ENCODE data around the gene ZNFX1.

The ZNFX1 gene

DNA sequence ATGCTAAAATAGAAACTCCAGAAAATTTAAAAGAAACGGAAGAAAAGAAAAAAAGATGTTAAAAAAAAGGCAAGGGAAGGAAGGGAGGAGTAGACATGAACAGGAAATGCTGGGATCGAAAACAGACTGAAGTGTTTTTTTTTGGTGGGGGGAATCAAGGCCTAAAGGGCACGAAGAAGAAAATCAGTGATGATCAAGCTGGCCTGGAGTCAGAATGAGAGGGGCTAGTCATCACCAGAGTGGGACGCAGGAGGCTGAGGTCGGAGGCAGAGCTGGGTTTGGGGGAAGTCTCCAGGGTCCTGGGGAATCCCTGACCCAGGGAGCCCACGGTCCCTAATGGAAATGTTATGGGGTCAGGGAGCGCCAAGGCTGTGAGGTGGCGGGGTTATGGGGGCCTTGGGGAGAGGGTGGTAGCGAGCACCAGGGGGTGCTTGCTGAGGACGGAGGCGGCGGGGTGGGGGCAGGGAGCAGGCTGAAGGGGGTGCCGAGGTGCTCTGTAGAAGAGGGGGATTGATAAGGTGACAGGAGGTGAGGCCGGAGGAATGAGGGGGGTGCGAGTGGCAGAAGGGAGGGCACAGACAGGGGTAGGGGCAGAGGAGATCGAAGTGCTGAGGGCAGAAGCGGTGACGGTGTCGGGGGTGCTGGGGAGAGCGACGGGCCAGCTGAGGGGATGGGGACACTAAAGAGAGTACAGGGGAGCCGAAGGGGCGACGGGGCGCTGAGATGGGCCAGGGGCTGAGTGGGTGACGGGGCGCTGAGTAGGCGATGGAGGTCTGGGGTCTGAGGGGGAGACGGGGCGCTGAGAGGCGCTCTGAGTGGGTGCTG is 684 bp downstream of the ZNFX1 start:
- Histone ChIP-seq H3K4me3 (ENCODE audit: low read length) (peak overlapping the region; percentile 82), H3K79me2 (ENCODE audit: low read length) (peaks cover 93% of the 10 kb centered on the region), H4K20me1 (ENCODE audit: insufficient read depth, low read length) (peaks cover 31% of the 10 kb centered on the region), H3K27me3 (ENCODE audit: low read depth, low read length) (no peaks in the 10 kb centered on the region), H3K27ac (ENCODE audit: low read length) (peak overlapping the region; percentile 85), H2AFZ (ENCODE audit: low read depth, low read length) (no peak overlapping the region), H3K9ac (ENCODE audit: low read length) (peak overlapping the region; percentile 97), H3K4me2 (ENCODE audit: low read length) (peak overlapping the region; percentile 84), H3K36me3 (replicated peaks; ENCODE audit: low read depth, low read length) (peaks cover 60% of the 10 kb centered on the region), H3K9me3 (ENCODE audit: insufficient read depth, low read length) (peaks cover 31% of the 10 kb centered on the region), H3K4me1 (ENCODE audit: low read length) (peaks cover 45% of the 10 kb centered on the region)
- no peak for TF ChIP-seq EZH2phosphoT487 (IDR thresholded peaks at IDR 0.05; ENCODE audit: low read depth)
- TF ChIP-seq, protein P1, sequence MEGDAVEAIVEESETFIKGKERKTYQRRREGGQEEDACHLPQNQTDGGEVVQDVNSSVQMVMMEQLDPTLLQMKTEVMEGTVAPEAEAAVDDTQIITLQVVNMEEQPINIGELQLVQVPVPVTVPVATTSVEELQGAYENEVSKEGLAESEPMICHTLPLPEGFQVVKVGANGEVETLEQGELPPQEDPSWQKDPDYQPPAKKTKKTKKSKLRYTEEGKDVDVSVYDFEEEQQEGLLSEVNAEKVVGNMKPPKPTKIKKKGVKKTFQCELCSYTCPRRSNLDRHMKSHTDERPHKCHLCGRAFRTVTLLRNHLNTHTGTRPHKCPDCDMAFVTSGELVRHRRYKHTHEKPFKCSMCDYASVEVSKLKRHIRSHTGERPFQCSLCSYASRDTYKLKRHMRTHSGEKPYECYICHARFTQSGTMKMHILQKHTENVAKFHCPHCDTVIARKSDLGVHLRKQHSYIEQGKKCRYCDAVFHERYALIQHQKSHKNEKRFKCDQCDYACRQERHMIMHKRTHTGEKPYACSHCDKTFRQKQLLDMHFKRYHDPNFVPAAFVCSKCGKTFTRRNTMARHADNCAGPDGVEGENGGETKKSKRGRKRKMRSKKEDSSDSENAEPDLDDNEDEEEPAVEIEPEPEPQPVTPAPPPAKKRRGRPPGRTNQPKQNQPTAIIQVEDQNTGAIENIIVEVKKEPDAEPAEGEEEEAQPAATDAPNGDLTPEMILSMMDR (IDR thresholded peaks at IDR 0.05; ENCODE audit: low read depth, low read length): no peak

DNA sequence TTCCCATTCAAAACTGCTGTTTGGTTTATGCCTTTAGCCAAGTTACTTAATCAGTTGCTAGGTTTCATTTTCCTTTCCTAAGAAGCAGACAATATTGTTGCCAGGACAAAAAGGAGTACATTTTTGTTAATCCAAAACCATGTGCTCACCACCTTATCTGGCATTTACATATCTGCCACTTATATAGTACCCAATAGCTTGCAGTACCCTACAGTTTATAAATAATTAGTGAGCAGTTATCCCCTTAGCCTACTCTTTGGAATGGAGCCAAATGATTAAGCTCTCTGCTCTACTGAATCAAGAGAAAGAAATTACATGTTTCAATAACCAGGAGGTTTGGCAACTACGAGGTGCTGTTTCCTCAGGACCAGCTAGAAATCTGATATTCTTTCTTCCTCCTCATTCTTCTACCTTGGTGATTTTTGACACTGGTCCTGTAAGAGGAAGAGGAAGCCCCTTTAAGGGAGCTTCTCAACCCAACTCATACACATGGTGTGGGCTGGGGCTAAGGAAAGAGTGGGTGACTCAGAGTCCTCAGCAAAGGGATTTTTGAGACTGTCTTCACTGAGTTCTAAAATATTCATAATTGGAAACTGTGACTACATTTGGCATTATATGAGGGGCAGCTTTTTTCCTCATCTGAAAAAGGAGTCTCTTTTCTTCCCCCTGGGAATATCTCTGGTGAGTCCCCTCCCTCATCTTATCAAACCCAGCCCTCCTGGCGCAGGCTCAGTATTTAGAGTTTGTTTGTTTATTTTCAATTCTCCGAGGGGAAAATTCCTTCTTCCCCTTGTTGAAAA is 1.5 kb downstream of the ZNFX1 start:
- Histone ChIP-seq H4K20me1 (ENCODE audit: insufficient read depth, low read length) (peaks cover 28% of the 10 kb centered on the region), H3K27me3 (ENCODE audit: low read depth, low read length) (no peaks in the 10 kb centered on the region), H3K79me2 (ENCODE audit: low read length) (peaks cover 93% of the 10 kb centered on the region), H2AFZ (ENCODE audit: low read depth, low read length) (no peak overlapping the region), H3K27ac (ENCODE audit: low read length) (peak overlapping the region; percentile 85), H3K36me3 (replicated peaks; ENCODE audit: low read depth, low read length) (peaks cover 58% of the 10 kb centered on the region), H3K9me3 (ENCODE audit: insufficient read depth, low read length) (peaks cover 24% of the 10 kb centered on the region), H3K9ac (ENCODE audit: low read length) (peak overlapping the region; percentile 97), H3K4me2 (ENCODE audit: low read length) (peak overlapping the region; percentile 84), H3K4me1 (ENCODE audit: low read length) (peaks cover 37% of the 10 kb centered on the region), H3K4me3 (ENCODE audit: low read length) (peak overlapping the region; percentile 82)
- no peak for TF ChIP-seq EZH2phosphoT487 (IDR thresholded peaks at IDR 0.05; ENCODE audit: low read depth)

DNA sequence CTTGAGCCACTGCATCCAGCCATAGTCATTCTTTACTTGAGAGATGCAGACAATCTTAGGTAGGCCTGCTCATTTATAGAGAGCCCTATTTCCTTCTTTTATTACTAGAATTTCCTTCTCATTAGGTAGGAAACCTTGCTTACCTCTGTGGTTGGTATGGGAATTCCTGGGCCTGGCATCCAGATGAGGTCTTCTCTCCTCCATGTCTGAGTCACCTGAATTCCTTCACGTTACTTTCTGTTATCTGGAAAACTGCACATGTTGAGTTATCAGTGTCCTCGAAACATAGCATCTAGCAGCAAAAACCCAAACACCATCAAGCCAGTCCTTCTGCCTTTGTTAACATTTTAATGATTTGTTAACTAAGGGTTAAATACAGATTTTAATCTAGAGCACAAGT is 2.2 kb downstream of the ZNFX1 start:
- H3K4me1 ChIP-seq (ENCODE audit: low read length): peaks cover 29% of the 10 kb centered on the region
- H3K9ac ChIP-seq (ENCODE audit: low read length): 0 out of 2 replicates have a peak overlapping the region, but pooled peaks have one; percentile 97
- H3K27ac ChIP-seq (ENCODE audit: low read length): peak overlapping the region; percentile 85
- H3K4me2 ChIP-seq (ENCODE audit: low read length): peak overlapping the region; percentile 84
- peaks cover 93% of the 10 kb centered on the region for H3K79me2 ChIP-seq (ENCODE audit: low read length)
- peaks cover 16% of the 10 kb centered on the region for H3K9me3 ChIP-seq (ENCODE audit: insufficient read depth, low read length)
- H3K4me3 ChIP-seq (ENCODE audit: low read length): peak overlapping the region; percentile 82; the same call in 1 of the 2 replicates
- H3K36me3 ChIP-seq (replicated peaks; ENCODE audit: low read depth, low read length): peaks cover 58% of the 10 kb centered on the region
- H2AFZ ChIP-seq (ENCODE audit: low read depth, low read length): no peak overlapping the region
- no peaks in the 10 kb centered on the region for H3K27me3 ChIP-seq (ENCODE audit: low read depth, low read length)
- H4K20me1 ChIP-seq (ENCODE audit: insufficient read depth, low read length): peaks cover 25% of the 10 kb centered on the region
- TF ChIP-seq, protein P1 (IDR thresholded peaks at IDR 0.05; ENCODE audit: low read depth, low read length): no peak
- TF ChIP-seq EZH2phosphoT487 (IDR thresholded peaks at IDR 0.05; ENCODE audit: low read depth): no peak

DNA sequence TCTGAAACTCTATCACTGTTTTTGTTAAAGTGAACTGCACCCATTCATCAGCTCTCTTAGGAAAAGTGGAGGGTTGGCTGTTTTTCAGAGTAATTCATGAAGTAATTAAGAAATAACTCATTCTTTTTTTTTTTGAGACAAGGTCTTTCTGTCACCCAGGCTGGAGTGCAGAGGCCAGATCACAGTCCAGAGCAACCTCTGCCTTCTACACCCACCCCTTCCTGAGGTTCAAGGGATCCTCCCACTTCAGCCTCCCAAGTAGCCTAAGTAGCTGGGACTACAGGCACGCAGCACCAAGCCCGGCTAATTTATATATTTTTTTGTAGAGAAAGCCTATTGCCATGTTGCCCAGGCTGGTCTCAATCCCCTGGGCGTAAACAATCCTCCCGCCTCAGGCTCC is 2.6 kb downstream of the ZNFX1 start:
- Histone ChIP-seq H3K4me2 (ENCODE audit: low read length) (no peak overlapping the region), H3K9me3 (ENCODE audit: insufficient read depth, low read length) (peaks cover 12% of the 10 kb centered on the region), H4K20me1 (ENCODE audit: insufficient read depth, low read length) (peaks cover 25% of the 10 kb centered on the region), H3K79me2 (ENCODE audit: low read length) (peaks cover 93% of the 10 kb centered on the region), H3K27ac (ENCODE audit: low read length) (no peak overlapping the region), H2AFZ (ENCODE audit: low read depth, low read length) (no peak overlapping the region), H3K36me3 (replicated peaks; ENCODE audit: low read depth, low read length) (peaks cover 58% of the 10 kb centered on the region), H3K4me1 (ENCODE audit: low read length) (peaks cover 25% of the 10 kb centered on the region), H3K9ac (ENCODE audit: low read length) (no peak overlapping the region), H3K27me3 (ENCODE audit: low read depth, low read length) (no peaks in the 10 kb centered on the region), H3K4me3 (ENCODE audit: low read length) (no peak overlapping the region)
- TF ChIP-seq, protein P1 (IDR thresholded peaks at IDR 0.05; ENCODE audit: low read depth, low read length): no peak
- no peak for TF ChIP-seq EZH2phosphoT487 (IDR thresholded peaks at IDR 0.05; ENCODE audit: low read depth)
